ENCODE measurements around the gene BICRA. TPM values are rescaled to one million over a fixed set of nuclear protein-coding genes. Genes with fewer than 3 reads are reported as not detected.

The BICRA gene
- total and polyA plus RNA-seq, 2 experiments from 2014 or later, result 3.4 to 5.4 TPM

DNA sequence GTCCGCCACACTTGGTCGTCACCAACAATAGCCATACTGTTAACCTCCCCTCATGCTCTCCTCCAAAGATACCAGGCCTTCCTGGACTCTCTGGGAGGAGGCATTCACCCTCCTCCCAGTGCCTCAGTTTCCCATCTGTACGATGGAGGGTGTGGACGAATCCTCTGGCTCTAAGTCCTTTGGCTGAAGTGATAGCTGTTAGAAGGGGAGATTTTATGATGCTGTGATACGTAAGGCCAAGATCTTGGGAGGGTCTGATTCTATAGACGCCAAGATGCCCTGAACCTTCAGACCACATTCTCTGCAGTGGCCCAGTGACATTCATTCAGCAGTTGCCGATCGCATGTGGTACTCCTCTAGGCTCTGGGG, 121.6 kb downstream of the BICRA start:
- Histone ChIP-seq H3K4me3 (no peak overlapping the region), H3K9me3 (ENCODE audit: low read depth) (no peaks in the 10 kb centered on the region), H3K79me2 (peaks cover 3% of the 10 kb centered on the region), H2AFZ (no peak overlapping the region), H3K9me2 (replicated peaks; ENCODE audit: insufficient read depth) (no peaks in the 10 kb centered on the region), H3K27me3 (no peaks in the 10 kb centered on the region), H4K20me1 (ENCODE audit: insufficient read depth, poor library complexity, severe bottlenecking) (no peaks in the 10 kb centered on the region), H3K4me1 (ENCODE audit: insufficient read depth) (peaks cover 17% of the 10 kb centered on the region), H3K36me3 (replicated peaks; ENCODE audit: insufficient read depth, low read depth) (no peaks in the 10 kb centered on the region), H3K4me2 (peak overlapping the region; percentile 74), H3K27ac (peak overlapping the region; percentile 93)
- 98% methylated on average over 8 of the region's 8 CpGs for WGBS (ENCODE audit: low lambda C conversion rate, missing lambda C conversion rate)
- TF ChIP-seq EZH2phosphoT487 (IDR thresholded peaks at IDR 0.05; ENCODE audit: low read depth, severe bottlenecking, unreplicated experiment), result no peak
- TF ChIP-seq, protein P1, sequence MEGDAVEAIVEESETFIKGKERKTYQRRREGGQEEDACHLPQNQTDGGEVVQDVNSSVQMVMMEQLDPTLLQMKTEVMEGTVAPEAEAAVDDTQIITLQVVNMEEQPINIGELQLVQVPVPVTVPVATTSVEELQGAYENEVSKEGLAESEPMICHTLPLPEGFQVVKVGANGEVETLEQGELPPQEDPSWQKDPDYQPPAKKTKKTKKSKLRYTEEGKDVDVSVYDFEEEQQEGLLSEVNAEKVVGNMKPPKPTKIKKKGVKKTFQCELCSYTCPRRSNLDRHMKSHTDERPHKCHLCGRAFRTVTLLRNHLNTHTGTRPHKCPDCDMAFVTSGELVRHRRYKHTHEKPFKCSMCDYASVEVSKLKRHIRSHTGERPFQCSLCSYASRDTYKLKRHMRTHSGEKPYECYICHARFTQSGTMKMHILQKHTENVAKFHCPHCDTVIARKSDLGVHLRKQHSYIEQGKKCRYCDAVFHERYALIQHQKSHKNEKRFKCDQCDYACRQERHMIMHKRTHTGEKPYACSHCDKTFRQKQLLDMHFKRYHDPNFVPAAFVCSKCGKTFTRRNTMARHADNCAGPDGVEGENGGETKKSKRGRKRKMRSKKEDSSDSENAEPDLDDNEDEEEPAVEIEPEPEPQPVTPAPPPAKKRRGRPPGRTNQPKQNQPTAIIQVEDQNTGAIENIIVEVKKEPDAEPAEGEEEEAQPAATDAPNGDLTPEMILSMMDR (IDR thresholded peaks at IDR 0.05; ENCODE audit: poor library complexity), result no peak
- no peak for TF ChIP-seq EZH2 (IDR thresholded peaks at IDR 0.05; ENCODE audit: borderline replicate concordance)
- DNase-seq (ENCODE audit: low spot score), result no peak

DNA sequence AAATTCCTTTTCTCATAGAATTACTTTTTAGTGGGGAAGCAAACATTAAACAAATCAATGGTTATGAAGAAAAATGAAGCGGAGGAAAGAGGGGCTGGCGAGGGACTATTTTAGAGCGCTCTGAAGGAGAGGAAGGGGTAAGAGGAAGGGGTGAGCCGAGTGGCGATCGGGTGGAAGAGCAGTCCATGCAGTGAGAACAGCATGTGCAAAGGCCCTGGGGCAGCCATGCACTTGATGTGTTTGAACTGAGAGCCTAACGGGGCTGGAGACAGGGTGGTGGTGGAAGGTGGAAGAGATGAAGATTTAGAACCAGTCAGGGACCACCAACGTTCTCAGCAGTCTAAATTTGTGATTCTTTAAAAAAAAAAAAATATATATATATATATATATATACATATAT, 122.0 kb downstream of the BICRA start:
- no peak for TF ChIP-seq EZH2 (IDR thresholded peaks at IDR 0.05; ENCODE audit: borderline replicate concordance)
- TF ChIP-seq, protein P1 (IDR thresholded peaks at IDR 0.05; ENCODE audit: poor library complexity), result no peak
- no peak for TF ChIP-seq EZH2phosphoT487 (IDR thresholded peaks at IDR 0.05; ENCODE audit: low read depth, severe bottlenecking, unreplicated experiment)
- WGBS (ENCODE audit: low lambda C conversion rate, missing lambda C conversion rate), result 95% methylated on average over 8 of the region's 8 CpGs
- Histone ChIP-seq H3K4me3 (no peak overlapping the region), H3K36me3 (replicated peaks; ENCODE audit: insufficient read depth, low read depth) (no peaks in the 10 kb centered on the region), H3K9me3 (ENCODE audit: low read depth) (no peaks in the 10 kb centered on the region), H3K4me2 (no peak overlapping the region), H3K79me2 (peaks cover 3% of the 10 kb centered on the region), H3K4me1 (ENCODE audit: insufficient read depth) (peaks cover 17% of the 10 kb centered on the region), H3K27me3 (no peaks in the 10 kb centered on the region), H3K9me2 (replicated peaks; ENCODE audit: insufficient read depth) (no peaks in the 10 kb centered on the region), H4K20me1 (ENCODE audit: insufficient read depth, poor library complexity, severe bottlenecking) (no peaks in the 10 kb centered on the region), H3K27ac (no peak overlapping the region), H2AFZ (no peak overlapping the region)
- no peak for DNase-seq (ENCODE audit: low spot score)

DNA sequence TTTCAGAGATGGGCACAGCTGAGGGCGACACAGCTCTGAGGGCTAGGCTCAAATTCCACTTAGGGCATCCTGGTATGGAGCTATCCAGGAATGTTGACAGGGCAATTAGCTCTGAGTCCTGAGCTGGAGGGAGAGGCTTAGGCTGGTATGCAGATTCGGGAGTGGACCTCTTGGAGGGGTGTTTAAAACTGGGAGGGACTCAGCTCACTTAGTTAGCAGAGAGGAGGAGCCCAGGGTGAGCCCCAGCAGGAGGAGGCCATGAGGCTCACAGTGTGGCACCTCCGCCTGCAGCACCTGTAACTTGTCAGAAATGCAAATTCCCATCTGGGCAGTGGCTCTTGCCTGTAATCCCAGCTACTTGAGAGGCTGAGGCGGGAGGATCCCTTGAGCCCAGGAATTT, 126.2 kb downstream of the BICRA start:
- Histone ChIP-seq H3K4me1 (ENCODE audit: insufficient read depth) (no peaks in the 10 kb centered on the region), H2AFZ (no peak overlapping the region), H4K20me1 (ENCODE audit: insufficient read depth, poor library complexity, severe bottlenecking) (no peaks in the 10 kb centered on the region), H3K9me3 (ENCODE audit: low read depth) (no peaks in the 10 kb centered on the region), H3K4me3 (no peak overlapping the region), H3K4me2 (no peak overlapping the region), H3K79me2 (peaks cover 3% of the 10 kb centered on the region), H3K36me3 (replicated peaks; ENCODE audit: insufficient read depth, low read depth) (no peaks in the 10 kb centered on the region), H3K9me2 (replicated peaks; ENCODE audit: insufficient read depth) (no peaks in the 10 kb centered on the region), H3K27ac (no peak overlapping the region), H3K27me3 (no peaks in the 10 kb centered on the region)
- DNase-seq (ENCODE audit: low spot score), result no peak
- 70% methylated on average over 4 of the region's 4 CpGs for WGBS (ENCODE audit: low lambda C conversion rate, missing lambda C conversion rate)
- no peak for TF ChIP-seq EZH2phosphoT487 (IDR thresholded peaks at IDR 0.05; ENCODE audit: low read depth, severe bottlenecking, unreplicated experiment)
- TF ChIP-seq, protein P1 (IDR thresholded peaks at IDR 0.05; ENCODE audit: poor library complexity), result no peak
- TF ChIP-seq EZH2 (IDR thresholded peaks at IDR 0.05; ENCODE audit: borderline replicate concordance), result no peak

Data from hepatocyte (in vitro differentiated cells).